Glomerular visceral epithelial cell (primary cell): ENCODE results near the gene GAS2L3.
A peak's percentile ranks its signal among the peaks of the same experiment; 100 is the strongest.

Experiments used
- DNase-seq: peaks from one replicate; pipeline ENCODE4 v3.0.0-alpha.2; 2016; ENCODE audit errors: extremely low spot score

Gene GAS2L3

GRCh38 chr12:100661300-100661951 lies 87.9 kb downstream of the GAS2L3 start:
- DNase-seq: peak; percentile 8

GRCh38 chr12:100666588-100666987 lies 93.1 kb downstream of the GAS2L3 start:
- no peak for DNase-seq

DNA sequence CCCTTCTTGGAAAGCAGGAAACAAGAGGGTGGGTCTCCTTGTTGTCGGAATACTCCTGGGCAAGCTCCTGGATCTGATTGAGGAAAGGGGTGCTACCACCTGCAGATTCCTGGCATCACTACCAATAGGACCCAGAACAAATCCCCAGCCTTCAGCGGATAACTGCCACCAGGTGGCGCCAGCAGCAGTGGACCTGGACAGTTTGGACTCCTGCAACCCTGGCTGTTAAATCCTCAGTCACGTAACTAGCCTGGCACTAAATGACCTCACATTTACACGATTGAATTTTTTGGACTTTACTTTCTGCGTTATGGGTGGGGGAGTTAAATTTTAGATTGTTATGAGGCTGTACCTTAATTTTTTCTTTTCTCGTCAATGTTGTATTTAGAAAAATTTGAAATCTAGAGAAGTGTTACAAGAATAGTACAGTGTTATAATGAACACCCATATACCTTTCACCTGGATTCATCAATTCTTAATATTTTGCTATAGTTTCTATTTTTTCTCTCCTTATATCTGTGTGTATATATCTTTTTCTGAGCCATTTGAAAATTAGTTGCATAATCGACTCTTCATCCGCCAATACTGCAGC lies 95.6 kb downstream of the GAS2L3 start:
- peak; percentile 64 for DNase-seq

DNA sequence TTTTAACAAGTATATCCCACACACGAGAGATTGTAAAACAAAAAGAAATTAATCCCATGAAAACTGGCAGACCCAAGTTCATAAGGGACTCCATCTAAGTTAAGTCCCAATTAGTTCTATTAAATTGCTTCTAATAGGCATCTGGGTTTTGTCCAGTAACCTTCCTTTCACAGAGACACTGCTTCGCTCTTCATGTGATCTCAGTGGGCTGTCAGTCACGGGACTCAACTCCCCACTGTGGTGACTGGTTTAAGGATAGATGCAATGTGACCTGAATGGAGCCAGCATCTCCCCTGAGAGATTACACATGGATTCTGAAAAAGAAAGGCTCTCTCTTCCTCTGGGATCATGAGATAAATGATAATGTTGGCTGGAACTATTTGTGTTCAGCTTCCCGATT lies 96.4 kb downstream of the GAS2L3 start:
- no peak for DNase-seq

DNA sequence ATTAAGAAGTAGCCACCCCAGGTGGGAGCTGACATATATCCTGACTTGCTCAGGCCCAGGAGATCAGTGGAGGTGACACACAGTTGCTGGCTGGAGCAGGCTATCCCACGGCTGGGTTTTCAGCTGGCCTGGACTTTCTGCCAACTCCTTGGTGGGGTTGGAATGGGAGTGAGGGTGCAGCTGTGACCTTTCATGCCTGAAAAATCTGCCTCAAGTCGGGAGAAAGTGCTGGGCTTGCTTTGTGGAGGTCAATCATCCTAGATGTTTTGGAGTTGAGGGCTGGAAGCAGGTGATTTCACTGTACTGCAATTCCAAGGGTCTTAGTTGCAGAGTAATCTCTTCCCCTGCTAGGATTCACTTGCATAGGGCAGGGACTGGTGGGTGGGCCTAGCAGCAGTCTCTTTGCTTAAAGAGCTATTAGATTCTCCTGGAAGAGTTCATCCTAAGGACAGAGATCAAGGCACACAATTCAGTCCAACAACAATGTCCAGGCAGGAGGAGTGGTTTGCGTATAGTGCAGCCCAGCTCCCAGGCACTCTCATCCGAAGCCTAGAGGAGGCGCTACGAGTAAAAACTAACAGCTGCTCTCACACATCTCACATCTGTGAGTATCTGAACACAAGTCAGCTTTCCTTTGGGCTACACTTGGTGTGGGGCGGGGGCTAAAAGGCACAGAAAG lies 98.1 kb downstream of the GAS2L3 start:
- DNase-seq: no peak

GRCh38 chr12:100672075-100672592 lies 98.7 kb downstream of the GAS2L3 start:
- DNase-seq: peak; percentile 23

- no peak for DNase-seq
Observed at GRCh38 chr12:100674036-100674888, 100.8 kb downstream of the GAS2L3 start.
